Stomach (tissue), 9 donors: ENCODE results near the gene FREM1. TPM values are rescaled to one million over a fixed set of nuclear protein-coding genes. Genes with fewer than 3 reads are reported as not detected.

Experiments
- DNase-seq, 2 donors: peaks; one replicate each; pipeline versions ENCODE4 v3.0.0 to v3.0.0-alpha.2; 2013 to 2019
- H3K27ac ChIP-seq, 5 donors: fragments of 200-600 bp in 4 of 5; sonication (generic) in 4 of 5; one replicate each; pipeline ENCODE4 v1.5.1; 2013 to 2019; ENCODE audit warnings: mild to moderate bottlenecking in 1 of 5, moderate library complexity in 1 of 5
- H3K27me3 ChIP-seq, 3 donors: fragments of 200-600 bp; sonication (generic); one replicate each; pipeline ENCODE4 v1.5.1; 2017 to 2019; ENCODE audit warnings: mixed run types in 1 of 3
- H3K36me3 ChIP-seq, 4 donors: fragments of 200-600 bp; sonication (generic); 1 replicate in 3 of 4; 2 replicates in 1 of 4; pipeline ENCODE4 v1.5.1; 2016 to 2019
- H3K4me1 ChIP-seq, 4 donors: fragments of 200-600 bp; sonication (generic); one replicate each; pipeline ENCODE4 v1.5.1; 2016 to 2019
- H3K4me3 ChIP-seq, 4 donors: fragments of 200-600 bp; sonication (generic) in 3 of 4; one replicate each; pipeline ENCODE4 v1.5.1; 2016 to 2019; ENCODE audit warnings: mild to moderate bottlenecking in 1 of 4
- H3K9me3 ChIP-seq, 4 donors: fragments of 200-600 bp; sonication (generic); one replicate each; pipeline ENCODE4 v1.5.1; 2016 to 2019
- CTCF ChIP-seq, 7 experiments: fragments of 450-650 bp in 4 of 7; fragments of 200-600 bp in 3 of 7; sonication (generic) in 3 of 7; IDR thresholded peaks; one replicate each; pipeline ENCODE4 v1.5.1; 2016 to 2019; ENCODE audit warnings: antibody characterized with exemption in 7 of 7, control low read depth in 2 of 7, mild to moderate bottlenecking in 1 of 7
- EP300 ChIP-seq: sonication (generic); formaldehyde crosslinking; IDR thresholded peaks from one replicate; pipeline ENCODE4 v1.6.1; 2017; ENCODE audit warnings: antibody characterized with exemption
- POLR2A ChIP-seq, 4 donors: fragments of 450-650 bp; IDR thresholded peaks; one replicate each; pipeline ENCODE4 v1.6.1; 2016; ENCODE audit warnings: antibody characterized with exemption in 4 of 4, control low read depth in 2 of 4, mild to moderate bottlenecking in 1 of 4, moderate library complexity in 1 of 4
- POLR2AphosphoS5 ChIP-seq, 3 donors: sonication (generic); formaldehyde crosslinking; IDR thresholded peaks; one replicate each; pipeline ENCODE4 v1.6.1; 2016; ENCODE audit warnings: antibody characterized with exemption in 3 of 3
- WGBS, 5 donors: extraction: QIAGEN DNeasy Blood & Tissue Kit in 3 of 5; methylation state at CpG; one replicate each; pipeline versions ENCODE4 v1.1.5 to v1.1.7; 2013 to 2018; 5-methylcytosine and 5-hydroxymethylcytosine counted together
- intact Hi-C: fragments of 100-400 bp; cut with DNase I; formaldehyde crosslinking; loops from one replicate; pipeline ENCODE4 v1.15.1; 2023; ENCODE audit warnings: low total_unique reads
- polyA plus RNA-seq, 3 donors: library from polyadenylated mRNA; stranded (reverse); fragments of 200-250 nt; gene quantifications; one replicate each; pipeline ENCODE4 v1.2.3, GENCODE V29; 2013
- total RNA-seq, 5 donors: library from RNA; depleted of rRNA; stranded (reverse); fragments of >200 nt; gene quantifications; one replicate each; pipeline versions ENCODE4 v1.1.0 to v1.2.3, GENCODE V29; 2014 to 2016
- donor health status: healthy with polysubstance abuse.
- donor health status: Bipolar disorder and iron deficiency.
- donor health status: healthy.

Gene FREM1
- total and polyA plus RNA-seq, 8 donors: 0.12 to 14.7 (median 0.58) TPM; not detected in 1

GRCh38 chr9:14730461-14730898 is 179.7 kb downstream of the FREM1 start:
- intact Hi-C loops: no loop called here
- DNase-seq: peak in 1 of 2 donors; percentile 67
- Histone ChIP-seq H3K36me3 (no peaks in the 10 kb centered on the region), H3K4me3 (no peak overlapping the region), H3K4me1 (no peaks in the 10 kb centered on the region), H3K27ac (no peak overlapping the region), H3K27me3 (no peaks in the 10 kb centered on the region), H3K9me3 (no peaks in the 10 kb centered on the region)
- 76 to 96% (median 91%) methylated on average over 2 of the region's 2 CpGs for WGBS, 5 donors
- TF ChIP-seq POLR2AphosphoS5 (IDR thresholded peaks at IDR 0.05) (no peak), EP300 (no peak)

GRCh38 chr9:14723301-14723700 is 186.9 kb downstream of the FREM1 start:
- Histone ChIP-seq H3K27me3 (peaks cover 0 to 17% (median 0%) of the 10 kb centered on the region in 3 donors), H3K4me3 (no peak overlapping the region), H3K36me3 (no peaks in the 10 kb centered on the region), H3K9me3 (no peaks in the 10 kb centered on the region), H3K4me1 (no peaks in the 10 kb centered on the region), H3K27ac (no peak overlapping the region)
- DNase-seq: no peak
- WGBS, 5 donors: 37 to 53% (median 50%) methylated on average over 4 of the region's 4 CpGs
- TF ChIP-seq POLR2AphosphoS5 (IDR thresholded peaks at IDR 0.05) (no peak), EP300 (no peak), POLR2A (IDR thresholded peaks at IDR 0.05) (no peak), CTCF (IDR thresholded peaks at IDR 0.05) (no peak)
- intact Hi-C loops: no loop called here

- H3K9me3 ChIP-seq: no peaks in the 10 kb centered on the region
- H3K4me1 ChIP-seq: no peaks in the 10 kb centered on the region
- peaks cover 0 to 17% (median 0%) of the 10 kb centered on the region in 3 donors for H3K27me3 ChIP-seq
- TF ChIP-seq POLR2AphosphoS5 (IDR thresholded peaks at IDR 0.05) (no peak), CTCF (IDR thresholded peaks at IDR 0.05) (no peak), EP300 (no peak), POLR2A (IDR thresholded peaks at IDR 0.05) (no peak)
- no peak within 1 kb of the TSS for H3K27ac ChIP-seq
- no peak within 1 kb of the TSS for H3K4me3 ChIP-seq
- 30 to 55% (median 35%) methylated on average over 7 of the region's 7 CpGs for whole genome bisulfite sequencing, 5 donors
- no peaks in the 10 kb centered on the region for H3K36me3 ChIP-seq
- no peak for DNase-seq
- intact Hi-C loops: no loop called here
Measured at GRCh38 chr9:14722391-14723035, 187.7 kb downstream of the FREM1 start, which contains the start of gene CER1. Gene CER1, minus strand, starts transcription at chr9:14722733. Its CDS starts 61 bp downstream, at chr9:14722672.

- no peak overlapping the region for H3K27ac ChIP-seq
- whole genome bisulfite sequencing, 5 donors: 65 to 78% (median 68%) methylated on average over 8 of the region's 8 CpGs
- TF ChIP-seq CTCF (IDR thresholded peaks at IDR 0.05): no peak
- no peak for TF ChIP-seq POLR2AphosphoS5 (IDR thresholded peaks at IDR 0.05)
- TF ChIP-seq POLR2A (IDR thresholded peaks at IDR 0.05): no peak
- no peak for TF ChIP-seq EP300
- H3K4me3 ChIP-seq: no peak overlapping the region
- H3K36me3 ChIP-seq: no peaks in the 10 kb centered on the region
- intact Hi-C loops: no loop called here
- peaks cover 0 to 23% (median 0%) of the 10 kb centered on the region in 3 donors for H3K27me3 ChIP-seq
- no peaks in the 10 kb centered on the region for H3K9me3 ChIP-seq
- DNase-seq: no peak
- no peaks in the 10 kb centered on the region for H3K4me1 ChIP-seq
Measured at GRCh38 chr9:14719231-14719923, 190.9 kb downstream of the FREM1 start.
